Epithelial cell of esophagus (primary cell): ENCODE results near the gene SEPHS1.
A peak's percentile ranks its signal among the peaks of the same experiment; 100 is the strongest.

Experiments
- DNase-seq: peaks from one replicate; pipeline ENCODE4 v3.0.0; 2010; ENCODE audit warnings: low read depth
- H3K4me3 ChIP-seq: 2 replicates; pipeline ENCODE4 v1.5.1; 2011; ENCODE audit warnings: mild to moderate bottlenecking, low read length, control low read depth
- CTCF ChIP-seq: IDR thresholded peaks from 2 replicates; pipeline ENCODE4 v1.5.1; 2011; ENCODE audit warnings: low read depth, mild to moderate bottlenecking, low read length, control low read depth, inconsistent platforms; ENCODE audit not compliant: insufficient read depth; ENCODE audit errors: missing control alignments

SEPHS1 gene

GRCh38 chr10:13317474-13317873 is 30.6 kb downstream of the SEPHS1 start:
- TF ChIP-seq CTCF = no peak
- no peak for DNase-seq
- no peak overlapping the region for H3K4me3 ChIP-seq

GRCh38 chr10:13316635-13317311 is 31.3 kb downstream of the SEPHS1 start:
- no peak overlapping the region for H3K4me3 ChIP-seq
- no peak for TF ChIP-seq CTCF
- peak; percentile 39 for DNase-seq

- TF ChIP-seq CTCF = no peak
- H3K4me3 ChIP-seq = no peak overlapping the region
Observed at GRCh38 chr10:13315361-13315760, 32.7 kb downstream of the SEPHS1 start.

GRCh38 chr10:13311177-13311575 is 36.9 kb downstream of the SEPHS1 start:
- no peak for DNase-seq
- no peak for TF ChIP-seq CTCF

More at GRCh38 chr10:13315361-13315760, 32.7 kb downstream of the SEPHS1 start:
- DNase-seq = no peak

GRCh38 chr10:13310518-13311176 is 37.4 kb downstream of the SEPHS1 start:
- no peak for TF ChIP-seq CTCF
- no peak for DNase-seq
- no peak overlapping the region for H3K4me3 ChIP-seq

More at GRCh38 chr10:13311177-13311575, 36.9 kb downstream of the SEPHS1 start:
- no peak overlapping the region for H3K4me3 ChIP-seq

- no peak overlapping the region for H3K4me3 ChIP-seq
- no peak for DNase-seq
- no peak for TF ChIP-seq CTCF
Observed at GRCh38 chr10:13309792-13310191, 38.3 kb downstream of the SEPHS1 start.
